GM19372 (cell line): ENCODE results near the gene PDXK.

Source experiments
- ATAC-seq: cut with Tn5 transposase; IDR thresholded peaks from one replicate; pipeline ENCODE4 v1.9.1; 2021; ENCODE audit warnings: mild to moderate bottlenecking, low read depth, moderate library complexity; ENCODE audit not compliant: unreplicated experiment

The PDXK gene

GRCh38 chr21:43775795-43776430, 57.0 kb downstream of the PDXK start, which contains the start of gene CSTB:
Gene CSTB, minus strand, starts transcription at chr21:43776308. Its CDS starts 39 bp downstream, at chr21:43776269.
- peak; percentile 69 for ATAC-seq

GRCh38 chr21:43777953-43778352, 59.0 kb downstream of the PDXK start:
- no peak for ATAC-seq

GRCh38 chr21:43778469-43779335, 59.8 kb downstream of the PDXK start:
- ATAC-seq = no peak

GRCh38 chr21:43779660-43780059, 60.7 kb downstream of the PDXK start:
- ATAC-seq = no peak

- no peak for ATAC-seq
Observed at GRCh38 chr21:43781846-43782245, 62.9 kb downstream of the PDXK start.

GRCh38 chr21:43782431-43783097, 63.6 kb downstream of the PDXK start:
- no peak for ATAC-seq

- ATAC-seq = no peak
Observed at GRCh38 chr21:43783098-43783700, 64.3 kb downstream of the PDXK start.

- no peak for ATAC-seq
Observed at GRCh38 chr21:43785134-43785533, 66.2 kb downstream of the PDXK start.

GRCh38 chr21:43786300-43786806, 67.4 kb downstream of the PDXK start:
- no peak for ATAC-seq

- no peak for ATAC-seq
Observed at GRCh38 chr21:43786807-43787440, 68.0 kb downstream of the PDXK start.

- peak; percentile 87 for ATAC-seq
Observed at GRCh38 chr21:43789276-43790009, 70.5 kb downstream of the PDXK start, which contains the start of gene RRP1. Gene RRP1, plus strand, starts transcription at chr21:43789577. Its CDS starts 53 bp downstream, at chr21:43789630.

- no peak for ATAC-seq
Observed at GRCh38 chr21:43790010-43790524, 71.1 kb downstream of the PDXK start.

GRCh38 chr21:43792406-43792805, 73.5 kb downstream of the PDXK start:
- ATAC-seq = no peak

- no peak for ATAC-seq
Observed at GRCh38 chr21:43793243-43793642, 74.3 kb downstream of the PDXK start.

GRCh38 chr21:43794311-43794710, 75.4 kb downstream of the PDXK start:
- no peak for ATAC-seq

- no peak for ATAC-seq
Observed at GRCh38 chr21:43794857-43795256, 75.9 kb downstream of the PDXK start.

- no peak for ATAC-seq
Observed at GRCh38 chr21:43797415-43797814, 78.5 kb downstream of the PDXK start.

- no peak for ATAC-seq
Observed at GRCh38 chr21:43797925-43798715, 79.2 kb downstream of the PDXK start.
